Epithelial cell of alveolus of lung (primary cell): ENCODE data around the gene PMEPA1. TPM values are rescaled to one million over a fixed set of nuclear protein-coding genes. Genes with fewer than 3 reads are reported as not detected.

Experiments used
- total RNA-seq: library from RNA; depleted of rRNA; stranded (reverse); fragments of >200 nt; gene quantifications from 2 replicates; pipeline ENCODE4 v1.2.1, GENCODE V29; 2015

The PMEPA1 gene
- 16.0 and 16.4 TPM in 2 replicates for total RNA-seq

GRCh38 chr20:57709823-57710799 is at the start of gene PMEPA1:
PMEPA1 (minus strand) TSS chr20:57710015; CDS start chr20:57709582, 433 bp downstream.

GRCh38 chr20:57620274-57620990 is 89.4 kb downstream of the PMEPA1 start, which contains the start of gene ZBP1:
ZBP1 (minus strand) TSS chr20:57620426; CDS start chr20:57620295, 131 bp downstream.

Other genes with a start within 250 kb of the PMEPA1 start
- gene CTCFL, start 184.9 kb downstream of the PMEPA1 start, total RNA-seq, result not detected in 2 replicates
- gene PCK1, start 148.9 kb downstream of the PMEPA1 start, total RNA-seq, result 0.48 TPM in 1 of 2 replicates, not detected in the other
- not detected in 2 replicates for gene ZBP1, start 89.6 kb downstream of the PMEPA1 start, total RNA-seq